Measurements from ENCODE around the gene CCDC73.

Gene CCDC73

GRCh38 chr11:32794439-32794838 is at the start of gene CCDC73:
Gene CCDC73 (minus strand): TSS chr11:32794662. CDS start chr11:32760243, 34,419 bp downstream.
- H3K4me2 ChIP-seq (ENCODE audit: low read length): no peak within 1 kb of the TSS
- H3K4me1 ChIP-seq (ENCODE audit: low read length): peaks cover 14% of the 10 kb centered on the region
- H3K4me3 ChIP-seq (ENCODE audit: low read length): no peak within 1 kb of the TSS
- no peaks in the 10 kb centered on the region for H3K36me3 ChIP-seq (replicated peaks; ENCODE audit: low read depth, low read length)
- TF ChIP-seq CTCF (IDR thresholded peaks at IDR 0.05; ENCODE audit: low read depth, low read length): no peak
- no peak for TF ChIP-seq EZH2phosphoT487 (IDR thresholded peaks at IDR 0.05; ENCODE audit: low read depth)
- H3K9me3 ChIP-seq (ENCODE audit: insufficient read depth, low read length): no peaks in the 10 kb centered on the region
- H3K79me2 ChIP-seq (ENCODE audit: low read length): no peaks in the 10 kb centered on the region
- no peaks in the 10 kb centered on the region for H4K20me1 ChIP-seq (ENCODE audit: insufficient read depth, low read length)
- no peak within 1 kb of the TSS for H3K9ac ChIP-seq (ENCODE audit: low read length)
- H2AFZ ChIP-seq (ENCODE audit: low read depth, low read length): no peak within 1 kb of the TSS
- peaks cover 11% of the 10 kb centered on the region; the same call in 1 of the 2 replicates for H3K27me3 ChIP-seq (ENCODE audit: low read depth, low read length)
- no peak within 1 kb of the TSS for H3K27ac ChIP-seq (ENCODE audit: low read length)

- Histone ChIP-seq H3K27ac (ENCODE audit: low read length) (no peak overlapping the region), H3K9ac (ENCODE audit: low read length) (no peak overlapping the region), H3K4me3 (ENCODE audit: low read length) (no peak overlapping the region), H3K36me3 (replicated peaks; ENCODE audit: low read depth, low read length) (no peaks in the 10 kb centered on the region), H3K27me3 (ENCODE audit: low read depth, low read length) (no peaks in the 10 kb centered on the region), H2AFZ (ENCODE audit: low read depth, low read length) (no peak overlapping the region), H3K4me1 (ENCODE audit: low read length) (peaks cover 7% of the 10 kb centered on the region; the same call in 1 of the 2 replicates), H4K20me1 (ENCODE audit: insufficient read depth, low read length) (no peaks in the 10 kb centered on the region), H3K4me2 (ENCODE audit: low read length) (no peak overlapping the region), H3K79me2 (ENCODE audit: low read length) (no peaks in the 10 kb centered on the region), H3K9me3 (ENCODE audit: insufficient read depth, low read length) (no peaks in the 10 kb centered on the region)
- TF ChIP-seq EZH2phosphoT487 (IDR thresholded peaks at IDR 0.05; ENCODE audit: low read depth): no peak
- TF ChIP-seq CTCF (IDR thresholded peaks at IDR 0.05; ENCODE audit: low read depth, low read length): no peak
Observed at GRCh38 chr11:32843544-32843943, 49.1 kb upstream of the CCDC73 start.

- Histone ChIP-seq H3K4me2 (ENCODE audit: low read length) (no peak overlapping the region), H3K27me3 (ENCODE audit: low read depth, low read length) (no peaks in the 10 kb centered on the region), H3K4me3 (ENCODE audit: low read length) (no peak overlapping the region), H4K20me1 (ENCODE audit: insufficient read depth, low read length) (no peaks in the 10 kb centered on the region), H3K4me1 (ENCODE audit: low read length) (no peaks in the 10 kb centered on the region), H3K9ac (ENCODE audit: low read length) (no peak overlapping the region), H3K79me2 (ENCODE audit: low read length) (no peaks in the 10 kb centered on the region), H2AFZ (ENCODE audit: low read depth, low read length) (no peak overlapping the region), H3K9me3 (ENCODE audit: insufficient read depth, low read length) (no peaks in the 10 kb centered on the region), H3K36me3 (replicated peaks; ENCODE audit: low read depth, low read length) (no peaks in the 10 kb centered on the region), H3K27ac (ENCODE audit: low read length) (no peak overlapping the region)
- TF ChIP-seq CTCF (IDR thresholded peaks at IDR 0.05; ENCODE audit: low read depth, low read length) (no peak), EZH2phosphoT487 (IDR thresholded peaks at IDR 0.05; ENCODE audit: low read depth) (no peak)
Observed at GRCh38 chr11:32840587-32840986, 46.1 kb upstream of the CCDC73 start.

GRCh38 chr11:32839308-32839707 is 44.8 kb upstream of the CCDC73 start:
- H2AFZ ChIP-seq (ENCODE audit: low read depth, low read length): no peak overlapping the region
- H3K36me3 ChIP-seq (replicated peaks; ENCODE audit: low read depth, low read length): no peaks in the 10 kb centered on the region
- no peaks in the 10 kb centered on the region for H3K27me3 ChIP-seq (ENCODE audit: low read depth, low read length)
- H3K9ac ChIP-seq (ENCODE audit: low read length): no peak overlapping the region
- no peaks in the 10 kb centered on the region for H4K20me1 ChIP-seq (ENCODE audit: insufficient read depth, low read length)
- H3K4me1 ChIP-seq (ENCODE audit: low read length): no peaks in the 10 kb centered on the region
- H3K4me3 ChIP-seq (ENCODE audit: low read length): no peak overlapping the region
- TF ChIP-seq EZH2phosphoT487 (IDR thresholded peaks at IDR 0.05; ENCODE audit: low read depth) (no peak), CTCF (IDR thresholded peaks at IDR 0.05; ENCODE audit: low read depth, low read length) (no peak)
- H3K79me2 ChIP-seq (ENCODE audit: low read length): no peaks in the 10 kb centered on the region
- no peaks in the 10 kb centered on the region for H3K9me3 ChIP-seq (ENCODE audit: insufficient read depth, low read length)
- no peak overlapping the region for H3K27ac ChIP-seq (ENCODE audit: low read length)
- no peak overlapping the region for H3K4me2 ChIP-seq (ENCODE audit: low read length)
